ENCODE data around the gene TMCC3.

Gene TMCC3

GRCh38 chr12:94671917-94672316, 21.6 kb upstream of the TMCC3 start:
- DNase-seq (ENCODE audit: low spot score), result no peak

- no peak for DNase-seq (ENCODE audit: low spot score)
Measured at GRCh38 chr12:94670898-94671297, 20.5 kb upstream of the TMCC3 start.

- no peak for DNase-seq (ENCODE audit: low spot score)
Measured at GRCh38 chr12:94670075-94670474, 19.7 kb upstream of the TMCC3 start.

GRCh38 chr12:94667031-94667540, 16.7 kb upstream of the TMCC3 start:
- DNase-seq (ENCODE audit: low spot score), result no peak

- DNase-seq (ENCODE audit: low spot score), result no peak
Measured at GRCh38 chr12:94666158-94666557, 15.8 kb upstream of the TMCC3 start.

- DNase-seq (ENCODE audit: low spot score), result no peak
Measured at GRCh38 chr12:94663702-94664101, 13.3 kb upstream of the TMCC3 start.

- no peak for DNase-seq (ENCODE audit: low spot score)
Measured at GRCh38 chr12:94663071-94663470, 12.7 kb upstream of the TMCC3 start.

- DNase-seq (ENCODE audit: low spot score), result no peak
Measured at GRCh38 chr12:94660436-94660835, 10.1 kb upstream of the TMCC3 start.

- no peak for DNase-seq (ENCODE audit: low spot score)
Measured at GRCh38 chr12:94659346-94659930, 9.1 kb upstream of the TMCC3 start.

- DNase-seq (ENCODE audit: low spot score), result no peak
Measured at GRCh38 chr12:94658931-94659330, 8.6 kb upstream of the TMCC3 start.

- DNase-seq (ENCODE audit: low spot score), result no peak
Measured at GRCh38 chr12:94656556-94656955, 6.2 kb upstream of the TMCC3 start.

- DNase-seq (ENCODE audit: low spot score), result no peak
Measured at GRCh38 chr12:94649349-94650142, 811 bp downstream of the TMCC3 start.

- no peak for DNase-seq (ENCODE audit: low spot score)
Measured at GRCh38 chr12:94648578-94648977, 1.8 kb downstream of the TMCC3 start.

GRCh38 chr12:94644141-94644979, 6.0 kb downstream of the TMCC3 start:
- DNase-seq (ENCODE audit: low spot score), result no peak

GRCh38 chr12:94643606-94644005, 6.8 kb downstream of the TMCC3 start:
- no peak for DNase-seq (ENCODE audit: low spot score)

- DNase-seq (ENCODE audit: low spot score), result no peak
Measured at GRCh38 chr12:94641283-94641682, 9.1 kb downstream of the TMCC3 start.

- DNase-seq (ENCODE audit: low spot score), result no peak
Measured at GRCh38 chr12:94640134-94640928, 10.0 kb downstream of the TMCC3 start.

- DNase-seq (ENCODE audit: low spot score), result no peak
Measured at GRCh38 chr12:94638521-94638920, 11.8 kb downstream of the TMCC3 start.

- no peak for DNase-seq (ENCODE audit: low spot score)
Measured at GRCh38 chr12:94637390-94638113, 12.8 kb downstream of the TMCC3 start.

- DNase-seq (ENCODE audit: low spot score), result no peak
Measured at GRCh38 chr12:94636462-94637085, 13.8 kb downstream of the TMCC3 start.

GRCh38 chr12:94634717-94635116, 15.6 kb downstream of the TMCC3 start:
- DNase-seq (ENCODE audit: low spot score), result no peak

All from COLO829 (cell line).